Osteoblast (primary cell): ENCODE data around the gene TESK1. TPM values are rescaled to one million over a fixed set of nuclear protein-coding genes. Genes with fewer than 3 reads are reported as not detected.

Experiments used
- DNase-seq: peaks from one replicate; pipeline ENCODE4 v3.0.0; 2011; ENCODE audit warnings: low spot score, mixed read lengths; ENCODE audit not compliant: insufficient read length; ENCODE audit errors: missing footprints
- H2AFZ ChIP-seq: 2 replicates; pipeline ENCODE4 v1.6.0; 2011; ENCODE audit warnings: mild to moderate bottlenecking, low read length
- H3K27ac ChIP-seq: 2 replicates; pipeline ENCODE4 v1.5.1; 2011; ENCODE audit warnings: mild to moderate bottlenecking, low read depth, low read length, moderate library complexity
- H3K27me3 ChIP-seq: 2 replicates; pipeline ENCODE4 v1.6.0; 2012; ENCODE audit warnings: mild to moderate bottlenecking, control low read depth, inconsistent platforms, low read length, moderate library complexity; ENCODE audit not compliant: insufficient read depth
- H3K36me3 ChIP-seq: 2 replicates; pipeline ENCODE4 v1.5.1; 2011; ENCODE audit warnings: mild to moderate bottlenecking, low read length, control low read depth, moderate library complexity; ENCODE audit not compliant: insufficient read depth
- H3K4me1 ChIP-seq: 2 replicates; pipeline ENCODE4 v1.5.1; 2011; ENCODE audit warnings: mild to moderate bottlenecking, low read length, control low read depth, moderate library complexity; ENCODE audit not compliant: insufficient read depth
- H3K4me2 ChIP-seq: 2 replicates; pipeline ENCODE4 v1.6.0; 2011; ENCODE audit warnings: mild to moderate bottlenecking, low read length; ENCODE audit not compliant: insufficient read depth
- H3K4me3 ChIP-seq: fragments of 200-600 bp; sonication (generic); 3 replicates; pipeline ENCODE4 v1.5.1; 2012; ENCODE audit warnings: mild to moderate bottlenecking, low read length, inconsistent platforms; ENCODE audit not compliant: insufficient read depth
- H3K79me2 ChIP-seq: 2 replicates; pipeline ENCODE4 v1.6.0; 2012; ENCODE audit warnings: mild to moderate bottlenecking, low read length, control low read depth, inconsistent platforms; ENCODE audit not compliant: insufficient read depth
- H3K9me3 ChIP-seq: 2 replicates; pipeline ENCODE4 v1.5.1; 2011; ENCODE audit warnings: low read depth, low read length, control low read depth
- H4K20me1 ChIP-seq: 2 replicates; pipeline ENCODE4 v1.6.0; 2012; ENCODE audit warnings: mild to moderate bottlenecking, low read length, control low read depth; ENCODE audit not compliant: insufficient read depth
- CTCF ChIP-seq: IDR thresholded peaks from 2 replicates; pipeline ENCODE4 v1.5.1; 2011; ENCODE audit warnings: mild to moderate bottlenecking, low read depth, low read length, moderate library complexity; ENCODE audit errors: extremely low read depth
- total RNA-seq: library from RNA; depleted of rRNA; stranded (reverse); fragments of >200 nt; gene quantifications from 2 replicates; pipeline ENCODE4 v1.2.3, GENCODE V29; 2012

TESK1 gene
- total RNA-seq, 1 donor = 18.5 TPM

- peaks cover 56% of the 10 kb centered on the region for H3K4me1 ChIP-seq
- DNase-seq = no peak
- H3K4me2 ChIP-seq = no peak within 1 kb of the TSS
- no peaks in the 10 kb centered on the region for H4K20me1 ChIP-seq
- peak within 1 kb of the TSS; percentile 81 for H2AFZ ChIP-seq
- H3K27ac ChIP-seq = peak within 1 kb of the TSS; percentile 76
- no peaks in the 10 kb centered on the region for H3K27me3 ChIP-seq
- H3K79me2 ChIP-seq = no peaks in the 10 kb centered on the region
- H3K36me3 ChIP-seq = no peaks in the 10 kb centered on the region
- TF ChIP-seq CTCF = no peak
- no peak within 1 kb of the TSS for H3K4me3 ChIP-seq
- H3K9me3 ChIP-seq = no peaks in the 10 kb centered on the region
These were observed 45.5 kb downstream of the TESK1 start, which contains the start of gene SIT1 for GRCh38 chr9:35650341-35651158. SIT1 (minus strand) TSS chr9:35650931; CDS start chr9:35650853, 78 bp downstream.

- Histone ChIP-seq H3K4me2 (no peak overlapping the region), H2AFZ (no peak overlapping the region), H3K36me3 (no peaks in the 10 kb centered on the region), H3K4me3 (no peak overlapping the region), H3K27me3 (no peaks in the 10 kb centered on the region), H3K27ac (peak overlapping the region; percentile 76), H3K79me2 (no peaks in the 10 kb centered on the region), H4K20me1 (no peaks in the 10 kb centered on the region), H3K9me3 (no peaks in the 10 kb centered on the region), H3K4me1 (peaks cover 49% of the 10 kb centered on the region)
- no peak for TF ChIP-seq CTCF
- DNase-seq = no peak
These were observed 47.1 kb downstream of the TESK1 start for GRCh38 chr9:35651956-35652828.

- Histone ChIP-seq H3K4me3 (no peak overlapping the region), H4K20me1 (no peaks in the 10 kb centered on the region), H3K79me2 (no peaks in the 10 kb centered on the region), H3K27me3 (no peaks in the 10 kb centered on the region), H3K36me3 (no peaks in the 10 kb centered on the region), H3K4me2 (no peak overlapping the region), H2AFZ (no peak overlapping the region), H3K9me3 (no peaks in the 10 kb centered on the region), H3K27ac (peak overlapping the region; percentile 76), H3K4me1 (peaks cover 48% of the 10 kb centered on the region)
- TF ChIP-seq CTCF = no peak
- no peak for DNase-seq
These were observed 47.8 kb downstream of the TESK1 start for GRCh38 chr9:35652829-35653209.

- no peak for TF ChIP-seq CTCF
- peaks cover under 1% of the 10 kb centered on the region for H3K79me2 ChIP-seq
- H2AFZ ChIP-seq = no peak overlapping the region
- no peaks in the 10 kb centered on the region for H3K36me3 ChIP-seq
- no peak overlapping the region for H3K27ac ChIP-seq
- no peak overlapping the region for H3K4me3 ChIP-seq
- H4K20me1 ChIP-seq = no peaks in the 10 kb centered on the region
- H3K4me2 ChIP-seq = no peak overlapping the region
- H3K9me3 ChIP-seq = no peaks in the 10 kb centered on the region
- H3K4me1 ChIP-seq = peaks cover 42% of the 10 kb centered on the region
- no peaks in the 10 kb centered on the region for H3K27me3 ChIP-seq
- no peak for DNase-seq
These were observed 48.5 kb downstream of the TESK1 start for GRCh38 chr9:35653611-35654010.
